Spleen (tissue), 7 donors: ENCODE data around the gene ATAD1.
A peak's percentile ranks its signal among the peaks of the same experiment; 100 is the strongest.

Experiments used
- POLR2A ChIP-seq, 3 donors: fragments of 450-650 bp; IDR thresholded peaks; one replicate each; pipeline ENCODE4 v1.5.1; 2017; ENCODE audit warnings: antibody characterized with exemption in 3 of 3, mild to moderate bottlenecking in 1 of 3
- TF ChIP-seq, protein P1 (sequence below), 11 experiments: fragments of 200-600 bp in 7 of 11; fragments of 450-650 bp in 4 of 11; sonication (generic) in 4 of 11; IDR thresholded peaks in 8 of 11; conservative IDR thresholded peaks in 3 of 11; 1 replicate in 7 of 11; 2 replicates in 4 of 11; pipeline versions ENCODE4 v1.4.0 to v1.8.0; 2016 to 2021; ENCODE audit warnings: antibody characterized with exemption in 11 of 11, inconsistent platforms in 4 of 11, mild to moderate bottlenecking in 1 of 11
- donor health status: DM: no; HTN: no; CAD: no; lungs with moderate emphysema.
- donor health status: DM: no; HTN: no; CAD: no.
- donor health status: DM: no; HTN: no; CAD: no.

DNA sequence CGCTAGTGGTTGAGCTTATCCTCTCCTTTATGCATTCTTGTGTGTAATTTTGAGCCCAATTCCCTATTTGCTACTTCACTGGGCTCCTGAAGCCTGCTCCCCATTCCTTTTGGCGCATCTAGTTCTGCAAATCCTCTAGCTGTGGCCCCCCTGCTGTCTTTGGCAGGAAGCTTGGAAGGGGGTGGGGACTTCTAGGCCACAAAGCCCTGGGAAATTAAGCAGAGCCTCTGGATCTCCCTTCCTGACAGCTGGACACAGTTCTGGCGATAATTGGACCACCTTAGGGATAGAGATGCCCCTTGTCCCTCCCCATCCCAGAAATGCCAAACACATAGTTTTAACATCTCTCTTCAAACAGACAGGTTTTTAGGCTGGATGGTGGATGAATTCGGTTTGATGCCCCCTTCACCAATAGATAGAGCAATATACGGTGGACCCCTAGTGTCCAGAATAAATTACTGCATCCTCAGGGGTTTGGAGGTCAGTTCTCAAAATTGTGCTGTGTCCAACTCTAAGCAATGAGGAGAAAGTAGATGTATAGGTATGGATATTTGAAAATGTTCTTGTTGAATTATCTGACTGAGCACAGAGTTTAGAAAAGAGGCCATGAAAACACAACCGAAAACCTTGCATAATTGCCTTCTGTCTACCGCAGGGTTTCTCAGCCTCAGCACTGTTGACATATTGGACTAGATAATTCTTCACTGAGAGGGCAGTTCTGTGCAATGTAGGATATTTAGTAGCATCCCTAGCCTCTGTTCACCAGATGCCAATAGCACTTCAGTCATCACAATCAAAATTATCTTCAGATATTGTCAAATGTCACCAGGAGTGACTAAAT, 82.8 kb downstream of the ATAD1 start:
- TF ChIP-seq, protein P1, sequence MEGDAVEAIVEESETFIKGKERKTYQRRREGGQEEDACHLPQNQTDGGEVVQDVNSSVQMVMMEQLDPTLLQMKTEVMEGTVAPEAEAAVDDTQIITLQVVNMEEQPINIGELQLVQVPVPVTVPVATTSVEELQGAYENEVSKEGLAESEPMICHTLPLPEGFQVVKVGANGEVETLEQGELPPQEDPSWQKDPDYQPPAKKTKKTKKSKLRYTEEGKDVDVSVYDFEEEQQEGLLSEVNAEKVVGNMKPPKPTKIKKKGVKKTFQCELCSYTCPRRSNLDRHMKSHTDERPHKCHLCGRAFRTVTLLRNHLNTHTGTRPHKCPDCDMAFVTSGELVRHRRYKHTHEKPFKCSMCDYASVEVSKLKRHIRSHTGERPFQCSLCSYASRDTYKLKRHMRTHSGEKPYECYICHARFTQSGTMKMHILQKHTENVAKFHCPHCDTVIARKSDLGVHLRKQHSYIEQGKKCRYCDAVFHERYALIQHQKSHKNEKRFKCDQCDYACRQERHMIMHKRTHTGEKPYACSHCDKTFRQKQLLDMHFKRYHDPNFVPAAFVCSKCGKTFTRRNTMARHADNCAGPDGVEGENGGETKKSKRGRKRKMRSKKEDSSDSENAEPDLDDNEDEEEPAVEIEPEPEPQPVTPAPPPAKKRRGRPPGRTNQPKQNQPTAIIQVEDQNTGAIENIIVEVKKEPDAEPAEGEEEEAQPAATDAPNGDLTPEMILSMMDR (IDR thresholded peaks at IDR 0.05 in 8 of 11, conservative IDR thresholded peaks at IDR 0.05 in 3 of 11), result peak; percentile 43 to 78 (median 72)
- TF ChIP-seq POLR2A (IDR thresholded peaks at IDR 0.05), result no peak
